Activated CD4-positive, alpha-beta T cell treated with anti-CD3 and anti-CD28 coated beads, Interleukin-2, amount 50 U/mL, for 48 hours (primary cell): ENCODE data around the gene LAMA1.

Source experiments
- DNase-seq, 2 experiments: peaks; one replicate each; pipeline ENCODE4 v3.0.0-alpha.2; 2020

LAMA1 gene

DNA sequence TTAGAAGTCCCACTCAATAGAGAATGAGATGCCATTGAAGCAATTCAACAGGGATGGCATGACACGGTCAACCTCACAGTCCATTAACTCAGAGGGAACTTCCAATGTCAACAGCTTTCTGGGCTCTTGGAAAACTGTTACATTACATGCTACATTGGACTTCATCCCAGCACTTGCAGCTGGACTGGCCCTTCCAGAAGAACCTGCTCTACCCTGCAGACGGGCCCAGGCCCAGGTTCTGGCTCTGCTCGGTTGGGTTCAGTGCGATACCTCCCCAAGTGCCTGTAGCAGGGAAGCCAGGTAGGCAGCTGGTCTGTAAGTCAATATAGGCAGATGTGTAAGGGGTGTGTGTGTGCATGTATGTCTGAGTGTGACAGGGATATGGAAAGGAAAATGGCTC, 12.9 kb downstream of the LAMA1 start:
- no peak for DNase-seq

DNA sequence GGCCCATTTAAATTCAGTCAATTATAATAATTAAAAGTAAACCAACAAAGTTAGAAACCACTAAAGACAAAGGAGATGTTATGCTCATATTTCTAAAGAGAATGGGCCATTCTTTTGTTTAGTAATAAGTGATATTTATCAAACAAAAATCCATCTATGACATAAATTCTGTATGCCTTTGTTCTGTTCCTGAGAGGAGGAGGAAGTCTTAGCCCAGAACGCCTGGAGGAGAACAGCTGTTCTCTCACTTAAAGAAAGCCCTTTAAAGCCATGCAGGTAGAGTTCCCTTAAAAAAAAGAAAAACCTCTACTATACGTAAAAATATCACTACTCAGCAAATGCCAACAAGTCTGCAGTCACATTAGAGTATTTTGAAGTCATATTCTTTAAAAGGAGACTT, 15.5 kb downstream of the LAMA1 start:
- DNase-seq: no peak

DNA sequence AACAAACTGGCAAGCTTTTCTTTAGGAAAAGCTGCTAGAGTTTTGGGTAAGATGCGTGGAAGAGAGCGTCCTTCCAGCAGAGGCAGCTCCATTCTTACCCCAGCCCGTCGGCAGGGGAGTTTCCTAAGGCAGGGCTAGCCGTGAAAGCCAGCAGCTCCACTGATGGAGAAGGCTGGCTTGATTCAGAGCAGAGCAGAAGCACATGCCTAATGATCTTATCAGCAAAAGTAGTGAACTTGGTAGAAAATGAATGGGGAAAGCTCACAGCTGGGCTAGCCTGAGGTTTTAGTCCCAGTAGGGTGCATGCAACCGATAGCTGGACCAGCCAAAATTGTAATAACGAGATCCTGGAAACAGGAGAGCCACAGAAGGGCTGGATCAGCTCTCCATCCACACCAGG, 20.8 kb downstream of the LAMA1 start:
- DNase-seq: no peak

DNA sequence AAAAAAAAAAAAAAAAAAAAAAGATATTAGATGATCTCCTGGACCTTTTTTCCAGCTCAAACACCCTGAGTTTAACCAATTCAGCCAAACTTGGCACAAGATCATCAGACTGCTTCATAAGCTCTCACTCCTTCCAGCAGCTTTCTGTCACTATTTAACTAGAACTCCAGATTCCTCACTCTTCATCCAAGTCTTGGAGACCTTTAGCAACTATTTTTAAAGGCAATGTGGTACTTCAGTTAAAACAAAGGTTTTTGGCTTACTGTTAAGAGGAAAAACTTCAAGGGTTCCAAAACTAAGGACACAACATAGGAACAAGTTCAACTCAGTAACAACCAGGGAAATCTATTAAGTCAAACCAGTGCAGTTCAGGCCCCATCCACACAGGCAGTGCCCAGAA, 23.2 kb downstream of the LAMA1 start:
- no peak for DNase-seq

DNA sequence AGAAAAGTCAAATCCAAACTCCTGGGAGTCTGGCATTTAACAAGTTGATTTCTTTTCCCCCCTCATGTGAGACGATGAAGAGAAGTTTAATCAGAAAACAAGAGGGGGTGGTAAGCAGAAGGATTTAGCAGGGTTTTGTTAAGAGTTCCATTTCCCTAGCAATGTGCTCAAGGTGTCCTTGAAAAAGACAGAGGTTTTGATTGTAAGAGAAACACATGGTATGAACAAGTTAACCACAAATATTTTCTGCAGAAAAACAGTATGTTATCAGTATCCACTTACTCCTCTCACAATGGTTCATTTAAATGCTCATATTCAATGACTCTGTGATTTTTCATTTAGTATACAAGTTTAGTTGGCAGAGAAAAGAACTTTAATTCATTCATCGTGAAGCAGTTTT, 26.8 kb downstream of the LAMA1 start:
- DNase-seq: no peak

DNA sequence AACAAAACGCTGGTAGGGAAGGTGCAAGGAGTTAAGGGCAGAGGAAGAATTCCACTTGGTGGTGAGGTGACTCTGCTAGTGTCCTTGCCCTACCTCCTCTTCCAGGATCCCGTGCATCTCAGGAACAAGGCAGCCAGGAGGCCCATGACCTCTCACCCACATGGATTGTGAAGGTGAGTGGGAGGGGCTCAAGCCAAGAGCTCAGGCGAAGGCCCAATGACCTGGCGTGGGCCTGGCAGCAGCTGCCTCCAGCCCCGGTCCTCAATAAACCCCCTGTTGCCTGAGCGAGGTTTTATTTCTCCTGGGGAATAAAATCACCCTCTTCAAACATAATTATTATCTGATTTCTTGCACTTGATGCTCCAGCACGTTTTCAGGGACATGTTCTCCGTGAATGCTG, 28.2 kb downstream of the LAMA1 start:
- DNase-seq: no peak

DNA sequence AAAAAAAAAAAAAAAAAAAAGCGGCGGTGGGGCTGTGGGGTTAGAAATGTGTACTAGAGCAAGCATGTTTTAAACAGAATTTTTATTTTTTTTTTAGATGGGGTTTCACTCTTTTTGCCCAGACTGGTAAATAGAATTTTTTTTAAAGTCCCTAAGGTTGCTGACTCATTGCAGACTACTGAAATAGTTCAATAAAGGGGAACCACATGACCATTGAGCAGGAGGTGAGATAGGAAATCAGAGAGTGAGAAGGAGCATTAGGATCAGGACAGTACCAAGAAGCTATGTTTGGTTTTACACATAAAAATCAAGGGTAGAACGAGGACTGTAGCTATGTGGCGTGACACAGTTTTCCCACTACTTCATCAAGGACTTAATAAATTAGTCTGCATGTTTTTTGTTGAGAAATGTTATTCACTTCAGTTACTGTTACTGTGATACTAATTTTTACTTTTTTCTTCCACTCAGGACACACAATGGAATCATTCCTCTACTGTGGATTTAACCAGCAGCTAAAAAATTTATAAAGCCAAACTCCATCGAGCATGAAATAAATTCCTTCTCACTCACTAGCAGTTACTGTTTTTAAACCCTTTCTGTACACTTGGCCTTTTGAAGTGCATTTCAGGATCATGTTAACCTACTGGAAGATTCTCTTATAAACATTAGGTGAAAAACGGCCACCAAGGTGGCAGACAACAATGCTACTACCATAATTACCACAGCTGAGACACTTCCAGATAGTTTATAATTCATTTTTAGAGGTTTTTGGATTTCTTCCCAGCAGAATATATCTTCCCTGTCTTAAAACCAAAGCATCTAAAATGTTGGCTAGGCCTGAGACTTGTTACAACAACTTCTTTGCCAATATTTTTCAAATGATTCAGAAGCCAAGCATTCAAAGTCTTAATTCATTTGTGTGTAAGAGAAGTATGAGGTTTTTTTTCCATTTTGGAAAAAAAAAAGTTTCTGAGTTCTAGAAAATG, 33.2 kb downstream of the LAMA1 start:
- DNase-seq: no peak

DNA sequence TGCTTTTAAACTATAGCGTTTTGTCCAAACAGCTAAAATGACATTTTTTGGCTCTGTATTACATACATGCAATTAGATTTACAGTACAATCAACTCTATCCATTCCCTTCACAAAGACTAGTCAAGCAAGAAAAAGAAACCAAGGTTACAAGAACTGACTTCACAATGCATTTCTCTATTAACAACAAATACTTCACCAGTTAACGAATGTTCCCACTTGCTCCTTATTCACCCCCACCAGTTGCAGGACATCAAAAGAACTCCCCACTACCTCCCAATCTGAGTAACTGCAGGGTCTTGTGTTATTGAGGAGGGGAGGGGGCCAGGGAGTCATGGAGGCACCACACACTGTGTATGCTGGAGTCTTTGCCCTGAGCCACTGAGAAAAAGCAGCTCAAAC, 34.9 kb downstream of the LAMA1 start:
- no peak for DNase-seq

DNA sequence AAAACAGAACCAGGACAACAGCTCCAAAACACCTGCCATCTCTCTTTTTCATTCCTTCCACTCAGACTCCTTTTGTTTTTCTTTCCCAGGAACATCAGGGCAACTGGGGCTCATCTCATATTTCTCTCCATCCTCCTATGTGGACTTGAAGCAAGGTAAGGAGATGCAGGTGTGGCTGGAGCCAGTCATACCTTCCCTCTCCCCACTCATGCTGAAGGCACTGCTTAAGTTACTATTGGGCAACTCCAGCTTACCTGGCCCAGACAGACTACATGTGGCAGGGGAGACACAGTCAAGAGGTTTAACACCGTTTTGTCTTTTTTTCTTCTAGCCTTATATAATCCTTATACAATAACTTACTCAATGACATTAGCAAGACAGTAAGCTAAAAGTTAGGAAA, 38.4 kb downstream of the LAMA1 start:
- DNase-seq: no peak

DNA sequence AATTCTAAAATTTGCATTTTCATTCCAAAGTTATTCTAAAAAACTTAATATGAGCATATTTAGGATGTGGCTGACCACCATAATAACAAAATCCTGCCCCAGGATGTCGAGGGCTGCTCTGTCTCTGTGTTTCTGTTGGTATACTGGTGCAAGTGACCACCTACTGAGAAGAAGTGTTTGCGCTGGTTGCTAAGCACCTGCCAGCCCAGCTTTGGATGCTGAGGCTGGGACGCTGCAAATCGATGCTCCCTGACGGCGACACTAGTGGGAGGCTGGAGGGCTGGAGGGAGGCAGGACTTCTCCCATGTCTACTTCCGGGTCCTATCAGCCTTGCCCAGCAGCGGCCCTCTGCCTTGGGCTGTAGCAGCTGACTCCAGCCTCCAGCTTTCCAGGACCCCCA, 45.0 kb downstream of the LAMA1 start:
- DNase-seq: no peak

DNA sequence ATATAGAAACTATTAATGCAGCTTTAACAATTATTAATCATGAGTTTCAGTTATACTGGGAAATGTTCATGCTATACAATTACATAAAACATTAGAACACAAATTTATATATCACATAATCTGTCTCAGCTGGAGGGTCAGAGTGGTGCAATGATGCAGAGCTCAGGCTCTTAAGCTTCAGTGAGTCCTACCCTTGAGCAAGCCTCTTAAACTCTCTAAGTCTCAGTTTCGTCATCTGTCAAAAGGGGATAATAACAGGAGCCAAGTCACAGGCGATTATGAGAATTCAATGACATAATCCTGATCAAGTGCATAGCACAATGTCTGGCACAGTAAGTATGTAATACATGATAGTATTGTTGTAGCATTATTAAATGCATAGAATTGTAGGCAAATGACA, 46.0 kb downstream of the LAMA1 start:
- DNase-seq: no peak

DNA sequence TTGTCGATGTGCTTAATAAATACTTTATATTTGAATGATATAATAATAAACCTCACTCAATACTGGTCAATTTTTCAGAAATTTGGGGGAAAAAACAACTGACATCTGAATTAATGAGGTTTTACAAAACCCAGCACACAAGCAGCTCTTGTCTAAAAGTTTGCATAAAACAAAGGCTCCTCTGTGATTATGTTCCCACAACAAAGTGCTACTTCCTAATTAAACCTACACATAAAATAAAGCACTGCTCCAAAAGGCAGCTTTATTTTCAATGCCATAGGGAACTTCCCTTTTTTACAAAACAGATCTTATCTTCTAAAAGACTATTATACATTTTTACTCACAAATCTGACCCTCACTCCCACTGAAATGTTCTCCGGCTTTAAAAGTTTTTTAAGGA, 47.1 kb downstream of the LAMA1 start:
- DNase-seq: no peak

DNA sequence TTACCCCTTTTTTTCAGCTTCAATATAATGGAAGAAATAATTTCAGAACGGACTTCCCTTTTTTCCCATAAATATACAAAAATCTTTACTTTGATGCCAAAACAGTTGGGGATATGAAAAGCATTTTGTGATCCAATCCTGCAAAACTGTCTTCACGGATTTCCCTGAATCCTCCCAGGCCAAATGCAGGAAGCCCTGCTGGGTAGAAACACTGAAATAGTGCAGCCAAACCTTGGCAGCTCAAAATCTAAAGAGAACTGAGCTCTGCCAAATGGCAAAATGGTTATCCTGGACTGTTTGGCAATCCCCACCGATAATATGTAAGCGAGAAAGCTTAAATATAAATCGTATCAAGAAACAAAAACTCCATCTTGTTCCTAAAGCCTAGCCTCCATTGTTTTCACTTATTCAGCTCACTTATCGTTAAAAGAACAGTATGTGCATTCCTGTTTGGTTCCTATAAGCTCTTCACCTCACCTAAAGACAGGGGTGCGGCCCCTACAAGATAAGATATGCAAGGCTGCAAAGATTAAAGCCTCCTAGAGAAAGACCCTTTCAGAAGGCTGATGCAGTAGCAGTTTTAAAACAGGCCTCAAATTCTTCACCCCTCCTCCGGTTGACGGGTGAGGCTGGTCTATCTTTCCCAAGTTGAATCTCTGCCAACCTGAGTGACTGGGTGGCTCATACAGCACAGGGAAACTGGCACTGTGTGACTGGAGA, 48.6 kb downstream of the LAMA1 start:
- no peak for DNase-seq

DNA sequence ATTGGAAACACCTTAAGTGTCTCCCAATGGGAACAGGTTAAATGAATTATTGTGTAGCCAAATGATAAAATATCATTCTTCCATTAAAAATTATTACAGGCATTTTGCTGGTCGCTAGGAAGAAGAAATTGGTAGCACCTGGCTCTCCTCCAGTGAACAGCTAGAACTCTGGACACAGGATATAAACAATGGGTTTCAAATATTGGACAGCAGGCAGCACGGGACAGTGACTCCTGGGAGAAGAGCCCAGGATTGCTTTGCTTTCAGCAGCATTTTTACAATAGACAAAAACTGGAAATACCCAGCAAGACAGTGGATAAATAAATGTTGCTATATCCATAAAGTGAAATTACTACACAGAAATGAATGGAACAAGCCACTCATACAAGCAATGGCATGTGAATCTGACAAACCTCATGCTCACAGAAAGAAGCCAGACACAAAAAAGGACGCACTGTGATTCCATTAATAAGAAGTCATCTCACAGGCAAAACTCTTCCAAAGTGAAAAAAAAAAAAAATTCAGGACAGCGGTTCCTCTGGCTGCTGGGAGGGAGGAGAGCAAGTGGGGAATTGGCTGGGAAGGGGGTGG, 50.5 kb downstream of the LAMA1 start:
- no peak for DNase-seq

DNA sequence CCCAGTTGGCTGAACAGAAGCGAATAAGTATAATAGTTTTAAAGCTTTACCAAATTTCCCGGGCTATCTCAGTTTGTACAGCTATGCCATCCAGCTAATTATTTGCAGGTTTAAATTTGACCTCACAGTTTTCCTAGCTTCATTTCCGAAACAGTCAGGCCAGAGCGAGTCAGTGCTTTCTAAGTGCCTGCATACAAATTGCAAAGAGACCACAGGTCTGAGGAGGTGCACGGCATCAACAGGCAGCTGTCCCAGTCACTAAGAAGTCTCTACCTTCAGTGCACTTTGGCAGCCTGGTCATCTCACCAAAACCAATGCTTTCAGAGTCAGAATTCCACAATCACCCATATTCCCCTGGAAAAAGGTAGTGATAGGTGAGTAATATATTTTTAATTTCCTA, 51.9 kb downstream of the LAMA1 start:
- no peak for DNase-seq

DNA sequence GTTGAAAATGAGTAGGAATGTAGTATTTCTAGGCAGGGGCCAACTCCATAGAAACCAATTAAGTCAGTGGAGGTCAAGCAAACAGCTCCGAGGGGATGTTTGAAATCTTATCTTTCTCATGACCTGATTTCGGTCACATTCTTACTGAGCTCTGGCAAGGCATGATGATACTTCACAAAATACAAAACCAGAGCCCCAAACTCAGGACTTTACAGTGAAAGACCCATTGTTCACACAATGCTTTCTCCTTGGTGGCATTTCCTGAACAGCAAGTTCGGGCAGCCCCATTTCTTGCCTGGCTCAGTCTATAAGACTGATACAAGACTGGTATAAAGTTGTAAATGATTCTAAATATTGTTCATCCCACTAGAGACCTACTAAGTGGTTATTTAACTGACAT, 53.3 kb downstream of the LAMA1 start:
- no peak for DNase-seq

DNA sequence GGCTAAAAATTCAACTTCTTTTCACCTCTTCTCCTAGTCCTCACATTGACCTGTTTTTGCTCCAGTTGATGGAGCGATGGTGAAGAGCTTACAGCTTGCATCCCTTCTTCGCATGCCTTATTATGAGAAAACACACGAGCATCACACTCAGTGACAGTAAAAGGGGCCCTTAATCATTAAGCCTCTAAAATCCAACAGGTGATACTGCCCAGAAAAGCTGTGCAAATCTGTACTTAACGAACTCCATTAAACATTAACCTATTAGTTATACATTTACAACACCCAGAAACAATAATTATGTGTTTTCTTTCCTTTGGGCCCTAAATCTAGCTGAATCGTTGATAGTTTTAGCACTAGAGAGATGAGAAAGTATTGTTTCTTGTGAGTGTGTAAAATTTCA, 54.8 kb downstream of the LAMA1 start:
- DNase-seq: no peak

DNA sequence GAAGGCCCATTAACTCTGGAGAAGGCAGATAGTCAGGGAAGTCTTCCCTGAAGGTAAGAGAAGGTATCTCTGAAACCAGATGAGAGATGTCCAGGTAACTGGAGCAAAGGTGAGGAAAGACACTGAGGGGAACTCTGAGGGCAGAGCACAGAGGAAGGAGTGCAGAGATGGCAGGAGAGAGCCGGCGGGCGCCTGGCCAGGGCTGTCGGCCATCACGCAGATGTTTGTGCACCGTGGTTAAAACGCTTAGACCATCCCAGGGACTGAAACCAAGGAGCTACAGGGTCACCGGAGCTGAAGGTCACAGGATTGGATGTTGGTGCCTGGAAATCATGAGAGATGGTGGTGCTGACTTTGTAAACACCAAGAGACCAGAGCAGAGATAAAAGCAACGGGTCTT, 55.4 kb downstream of the LAMA1 start:
- no peak for DNase-seq

DNA sequence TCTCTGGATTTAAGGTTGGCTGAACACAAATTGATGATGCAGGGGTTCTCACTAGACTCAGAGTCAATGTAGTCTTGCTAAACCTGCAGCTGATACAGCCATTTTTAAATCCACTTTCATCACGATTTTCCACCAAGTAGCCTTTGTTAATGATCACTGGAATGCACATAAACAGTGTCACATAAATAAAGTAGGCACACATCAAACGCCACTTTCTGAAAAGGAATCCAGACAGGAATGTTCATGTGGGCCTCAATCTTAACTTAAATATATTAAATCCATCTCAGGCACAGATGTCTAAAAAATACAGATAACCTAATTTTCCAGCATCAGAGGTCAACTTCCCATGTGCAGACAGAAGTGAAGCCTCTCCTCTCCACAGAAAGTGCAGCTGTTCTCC, 58.3 kb downstream of the LAMA1 start:
- no peak for DNase-seq

DNA sequence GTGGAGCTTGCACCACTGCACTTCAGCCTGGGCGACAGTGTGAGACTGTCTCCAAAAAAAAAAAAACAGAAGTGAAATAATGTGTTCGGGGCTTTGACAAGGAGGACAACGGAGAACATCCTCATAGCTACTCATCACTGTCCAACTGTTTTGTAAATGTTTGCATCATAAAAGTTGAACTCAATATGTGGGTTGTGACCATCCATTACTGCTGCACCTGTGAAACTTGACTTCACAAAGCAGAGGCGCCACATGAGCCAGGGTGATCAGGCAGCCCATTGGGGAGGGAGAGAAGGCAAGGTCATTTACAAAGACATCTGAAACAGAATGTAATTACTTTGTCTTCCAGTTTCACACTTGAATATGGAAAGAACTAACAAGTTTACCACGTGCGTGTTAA, 61.6 kb downstream of the LAMA1 start:
- DNase-seq: no peak

DNA sequence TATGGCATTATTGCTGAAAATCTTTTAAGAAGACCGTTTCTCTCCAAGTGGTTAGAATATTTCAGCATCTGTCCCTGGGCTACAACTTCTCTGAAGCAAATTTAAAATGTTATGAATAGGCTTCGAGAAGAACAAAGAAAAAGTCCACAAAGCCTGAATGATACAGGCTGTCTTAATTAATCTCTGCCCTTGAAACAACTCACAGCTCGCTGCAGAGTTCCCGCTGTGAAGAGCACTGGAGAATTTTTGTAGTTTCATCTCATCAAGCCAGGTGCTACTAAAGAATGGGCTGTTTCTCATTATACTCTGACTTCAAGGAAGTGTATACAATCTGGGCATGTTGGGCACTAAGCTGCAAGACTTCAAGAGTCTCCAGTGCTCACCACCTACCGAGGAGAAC, 67.6 kb downstream of the LAMA1 start:
- DNase-seq: no peak

DNA sequence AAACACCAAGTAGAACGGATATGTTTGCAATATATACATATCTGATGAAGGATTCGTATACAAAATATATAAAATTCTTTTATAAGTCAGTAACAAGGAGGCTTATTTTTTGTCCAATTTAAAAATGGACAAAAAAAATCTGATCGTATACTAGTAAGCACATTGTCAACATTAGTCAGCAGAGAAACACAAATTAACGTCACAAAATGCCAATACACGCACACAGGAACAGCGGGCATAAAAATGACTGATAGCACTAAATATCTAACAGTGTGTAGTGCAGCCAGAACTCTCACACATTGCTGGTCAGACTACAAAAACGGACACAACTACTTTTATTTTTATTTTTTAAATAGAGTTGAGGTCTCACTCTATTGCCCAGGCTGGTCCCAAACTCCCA, 69.5 kb downstream of the LAMA1 start:
- no peak for DNase-seq

DNA sequence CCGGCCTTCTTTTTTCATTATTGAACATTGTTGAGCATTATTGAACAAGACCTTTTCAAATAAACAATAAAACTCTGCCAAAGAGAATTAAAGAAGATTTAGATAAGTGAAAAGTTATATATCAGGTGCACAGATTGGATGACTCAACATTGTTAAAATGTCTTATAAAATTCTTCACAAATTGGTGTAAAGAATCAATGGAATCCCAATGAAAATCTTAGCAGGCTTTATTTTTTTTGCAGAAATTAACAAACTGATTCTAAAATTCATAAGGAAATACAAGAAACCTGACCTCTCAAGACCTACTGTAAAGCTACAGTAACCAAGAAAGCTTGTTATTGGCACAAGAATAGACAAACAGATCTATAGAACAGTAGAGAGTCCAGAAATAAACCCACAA, 70.3 kb downstream of the LAMA1 start:
- DNase-seq: no peak

DNA sequence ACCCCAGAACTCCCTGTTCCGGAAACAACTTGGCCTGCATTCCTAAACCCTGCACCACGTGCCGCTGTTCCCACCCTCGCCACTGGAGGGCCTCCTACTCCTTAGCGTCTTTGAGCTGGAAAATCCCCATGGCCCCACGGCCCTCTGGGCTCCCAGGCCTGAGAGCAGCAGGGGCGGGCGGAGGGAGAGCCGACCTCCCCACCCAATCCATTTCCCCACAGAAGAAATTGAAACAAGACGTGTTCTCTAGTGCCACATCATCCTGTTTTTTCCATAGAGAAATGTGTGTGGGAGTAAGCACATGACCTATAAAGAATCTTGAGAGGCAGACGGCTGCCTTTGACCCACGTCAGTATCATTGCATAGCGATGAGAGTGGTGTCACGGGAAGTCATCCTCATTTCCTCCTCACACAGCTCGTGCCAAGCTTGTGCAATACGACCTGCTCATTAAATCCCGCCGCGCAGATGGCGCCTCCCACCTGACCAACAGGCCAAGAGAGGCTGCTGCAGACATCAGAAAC, 79.2 kb downstream of the LAMA1 start:
- DNase-seq: peak in 1 of 2 experiments; percentile 5
